ENCODE results near the gene SLC7A5.

Gene SLC7A5

DNA sequence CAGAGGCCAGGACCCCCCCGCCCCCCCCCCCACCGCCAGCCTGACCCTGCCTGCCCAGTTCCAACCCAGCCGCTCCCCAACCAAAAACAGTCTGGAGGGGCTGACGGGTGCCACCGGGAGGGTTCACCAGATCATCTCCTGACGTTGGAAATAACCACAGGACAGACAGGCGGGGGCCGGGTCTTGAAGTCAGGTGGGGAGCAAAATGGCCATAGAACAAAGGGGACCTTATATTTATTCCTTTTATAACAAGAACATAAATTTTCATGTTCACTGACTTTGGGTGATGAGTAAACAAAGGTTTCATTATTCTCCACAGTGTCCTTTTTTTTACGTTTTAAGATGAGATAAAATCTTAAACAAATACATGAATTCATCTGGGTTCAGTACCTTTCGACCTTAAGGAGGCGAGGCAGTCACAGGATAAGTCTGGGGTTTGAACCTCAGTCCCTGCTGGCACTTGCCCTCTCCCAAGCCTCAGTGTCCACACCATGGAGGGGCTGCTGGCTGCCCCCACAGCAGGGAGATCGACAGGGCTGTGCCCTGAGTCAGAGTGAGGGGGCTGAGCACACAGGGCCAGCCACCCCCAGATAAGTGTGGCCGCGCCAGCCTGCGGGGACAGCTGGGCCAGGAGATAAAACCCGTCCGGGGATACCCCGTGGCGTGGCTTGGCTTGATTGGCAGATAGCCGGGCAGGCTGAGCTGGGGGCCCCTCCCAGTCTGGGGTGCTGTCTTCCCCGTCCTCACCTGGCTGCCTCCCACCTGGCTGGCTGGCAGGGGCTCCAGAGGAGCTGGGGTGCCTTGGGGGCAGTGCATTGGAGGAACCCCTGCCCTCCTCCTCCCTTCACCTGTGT is 15.0 kb downstream of the SLC7A5 start:
- in situ Hi-C loops (cut with HindIII; ENCODE audit: low pct_ligation_motif_present, low sequenced_read_pairs), result no loop called here
- TF ChIP-seq, protein P1, sequence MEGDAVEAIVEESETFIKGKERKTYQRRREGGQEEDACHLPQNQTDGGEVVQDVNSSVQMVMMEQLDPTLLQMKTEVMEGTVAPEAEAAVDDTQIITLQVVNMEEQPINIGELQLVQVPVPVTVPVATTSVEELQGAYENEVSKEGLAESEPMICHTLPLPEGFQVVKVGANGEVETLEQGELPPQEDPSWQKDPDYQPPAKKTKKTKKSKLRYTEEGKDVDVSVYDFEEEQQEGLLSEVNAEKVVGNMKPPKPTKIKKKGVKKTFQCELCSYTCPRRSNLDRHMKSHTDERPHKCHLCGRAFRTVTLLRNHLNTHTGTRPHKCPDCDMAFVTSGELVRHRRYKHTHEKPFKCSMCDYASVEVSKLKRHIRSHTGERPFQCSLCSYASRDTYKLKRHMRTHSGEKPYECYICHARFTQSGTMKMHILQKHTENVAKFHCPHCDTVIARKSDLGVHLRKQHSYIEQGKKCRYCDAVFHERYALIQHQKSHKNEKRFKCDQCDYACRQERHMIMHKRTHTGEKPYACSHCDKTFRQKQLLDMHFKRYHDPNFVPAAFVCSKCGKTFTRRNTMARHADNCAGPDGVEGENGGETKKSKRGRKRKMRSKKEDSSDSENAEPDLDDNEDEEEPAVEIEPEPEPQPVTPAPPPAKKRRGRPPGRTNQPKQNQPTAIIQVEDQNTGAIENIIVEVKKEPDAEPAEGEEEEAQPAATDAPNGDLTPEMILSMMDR (IDR thresholded peaks at IDR 0.05; ENCODE audit: low read depth, low read length, missing control alignments), result no peak
- Histone ChIP-seq H3K27me3 (replicated peaks) (no peaks in the 10 kb centered on the region), H3K36me3 (replicated peaks) (peaks cover 69% of the 10 kb centered on the region), H3K27ac (peak overlapping the region; percentile 67), H3K4me3 (ENCODE audit: low read depth, low read length) (no peak overlapping the region)
- no peak for DNase-seq

DNA sequence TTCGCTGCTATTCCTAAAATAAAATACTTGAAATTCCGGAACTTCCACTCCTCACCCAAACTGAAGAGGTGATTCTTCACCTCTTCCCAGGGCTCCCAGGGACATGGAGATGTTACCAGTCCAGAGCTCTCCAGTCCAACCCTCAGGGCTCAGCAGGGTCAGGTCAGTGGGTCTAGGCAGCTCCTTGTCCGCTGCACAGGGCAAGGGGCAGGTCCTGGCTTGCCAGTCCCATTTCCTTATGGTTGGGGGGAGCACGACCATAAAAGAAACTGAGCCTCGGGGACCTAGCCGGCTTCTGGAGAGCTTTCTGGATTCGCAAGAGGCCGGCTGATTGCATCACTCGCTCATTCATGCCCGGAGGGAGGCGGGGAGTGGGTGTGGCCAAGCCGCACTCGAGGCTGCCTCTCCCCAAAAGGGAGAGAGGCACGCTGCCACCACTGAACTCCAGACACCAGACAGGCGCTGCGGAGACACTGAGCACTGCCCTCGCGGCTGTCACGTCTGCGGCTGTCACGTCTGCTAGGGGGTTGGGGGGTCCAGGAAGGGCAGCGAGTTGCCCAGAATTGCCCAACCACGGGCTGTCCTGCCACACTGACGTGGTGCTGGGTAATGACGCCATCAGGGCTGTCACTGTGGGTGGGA is 15.8 kb downstream of the SLC7A5 start:
- in situ Hi-C loops (cut with HindIII; ENCODE audit: low pct_ligation_motif_present, low sequenced_read_pairs), result no loop called here
- DNase-seq, result peak; percentile 83
- peak overlapping the region; percentile 67 for H3K27ac ChIP-seq
- TF ChIP-seq, protein P1 (IDR thresholded peaks at IDR 0.05; ENCODE audit: low read depth, low read length, missing control alignments), result no peak
- peak overlapping the region; percentile 40 for H3K4me3 ChIP-seq (ENCODE audit: low read depth, low read length)
- peaks cover 71% of the 10 kb centered on the region for H3K36me3 ChIP-seq (replicated peaks)
- no peaks in the 10 kb centered on the region for H3K27me3 ChIP-seq (replicated peaks)

DNA sequence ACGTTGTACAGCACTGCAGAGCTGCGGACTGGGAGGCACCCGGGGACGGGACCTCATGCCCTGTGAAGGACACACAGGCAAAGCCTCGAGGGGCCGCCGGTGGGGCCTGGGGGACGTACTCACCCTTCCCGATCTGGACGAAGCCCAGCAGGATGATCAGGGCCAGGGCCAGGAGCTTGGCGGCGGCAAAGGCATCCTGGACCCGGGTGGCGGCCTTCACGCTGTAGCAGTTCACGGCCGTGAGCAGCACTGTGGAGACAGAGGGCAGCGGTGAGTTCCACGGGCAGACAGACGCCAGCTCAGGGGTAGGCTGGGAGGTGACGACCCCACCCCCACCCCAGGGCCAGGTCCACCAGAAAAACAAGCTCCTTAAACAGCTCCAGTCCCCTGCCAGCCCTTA is 17.7 kb downstream of the SLC7A5 start:
- H3K27ac ChIP-seq, result no peak overlapping the region
- no peak for DNase-seq
- H3K27me3 ChIP-seq (replicated peaks), result no peaks in the 10 kb centered on the region
- in situ Hi-C loops (cut with HindIII; ENCODE audit: low pct_ligation_motif_present, low sequenced_read_pairs), result no loop called here
- H3K4me3 ChIP-seq (ENCODE audit: low read depth, low read length), result no peak overlapping the region
- TF ChIP-seq, protein P1 (IDR thresholded peaks at IDR 0.05; ENCODE audit: low read depth, low read length, missing control alignments), result no peak
- peaks cover 71% of the 10 kb centered on the region for H3K36me3 ChIP-seq (replicated peaks)

DNA sequence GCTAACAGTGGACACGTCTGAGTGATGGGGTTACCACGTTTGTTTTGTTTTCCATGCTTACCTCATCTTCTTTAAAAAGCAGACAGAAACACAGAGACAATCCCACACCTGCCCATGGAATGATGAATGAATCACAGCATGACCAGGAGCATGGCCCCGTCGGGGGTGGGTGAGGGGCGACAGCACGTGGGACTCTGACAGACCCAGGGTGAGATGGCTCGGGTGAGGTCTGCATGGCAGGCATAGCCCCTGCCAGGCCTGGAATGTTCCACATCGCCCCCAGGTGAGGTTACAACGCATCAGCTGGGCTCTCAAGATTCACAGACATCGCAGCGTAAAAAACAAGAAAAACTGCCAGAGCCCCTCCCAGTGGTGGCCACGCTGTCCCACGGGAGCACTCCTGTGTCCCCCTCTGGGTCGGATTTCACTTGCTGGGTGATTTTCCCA is 18.1 kb downstream of the SLC7A5 start:
- Histone ChIP-seq H3K27me3 (replicated peaks) (no peaks in the 10 kb centered on the region), H3K27ac (no peak overlapping the region), H3K4me3 (ENCODE audit: low read depth, low read length) (no peak overlapping the region), H3K36me3 (replicated peaks) (peaks cover 69% of the 10 kb centered on the region)
- in situ Hi-C loops (cut with HindIII; ENCODE audit: low pct_ligation_motif_present, low sequenced_read_pairs), result no loop called here
- TF ChIP-seq, protein P1 (IDR thresholded peaks at IDR 0.05; ENCODE audit: low read depth, low read length, missing control alignments), result no peak
- no peak for DNase-seq

DNA sequence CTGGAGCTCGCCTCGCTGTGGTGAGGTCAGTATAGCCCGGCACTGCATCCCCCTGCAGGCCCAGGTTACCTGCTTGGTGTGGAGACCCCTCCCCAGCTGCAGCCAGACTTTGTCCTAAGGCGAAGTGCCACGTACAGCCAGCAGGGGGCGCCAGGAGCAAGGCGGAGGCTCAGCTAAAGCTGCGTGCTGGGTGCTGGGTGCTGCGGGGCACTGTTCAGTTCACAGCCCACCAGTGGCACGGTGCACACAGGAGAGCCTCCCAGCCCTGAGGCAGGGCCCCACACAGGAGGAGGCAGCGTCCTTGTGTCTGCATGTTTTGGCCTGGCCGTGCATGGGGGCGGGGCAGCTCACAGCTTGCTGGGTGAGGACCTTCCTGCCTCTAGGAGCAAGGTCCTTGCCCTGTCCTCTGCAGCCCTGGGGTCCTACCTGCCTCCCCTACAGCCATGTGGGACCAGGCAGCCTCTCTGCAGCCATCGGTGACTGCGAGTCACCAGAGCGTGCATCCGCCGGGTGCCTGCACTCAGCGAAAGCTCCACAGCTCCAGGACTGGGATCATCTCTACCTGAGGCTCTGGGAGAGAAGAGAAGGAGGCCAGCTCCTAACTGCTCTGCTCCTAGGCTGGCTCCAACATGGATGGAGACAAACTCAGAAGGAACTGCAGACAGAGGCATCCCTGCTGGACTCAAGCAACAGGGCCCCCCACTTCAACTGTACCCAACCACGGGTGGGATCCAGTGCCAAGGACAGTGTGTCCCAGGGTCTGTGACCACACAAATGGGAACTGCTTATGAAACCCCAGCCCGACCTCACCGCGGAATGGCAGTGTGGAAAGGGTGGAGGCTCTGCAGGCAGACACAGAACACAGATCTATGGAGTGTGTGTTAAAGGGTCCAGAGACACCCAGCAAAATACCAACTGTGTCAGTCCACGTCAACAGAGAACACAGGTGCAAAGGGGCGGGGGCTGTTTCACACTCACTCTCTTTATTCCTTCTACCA is 19.0 kb downstream of the SLC7A5 start:
- no peak for DNase-seq
- no peak overlapping the region for H3K27ac ChIP-seq
- no peak overlapping the region for H3K4me3 ChIP-seq (ENCODE audit: low read depth, low read length)
- TF ChIP-seq, protein P1 (IDR thresholded peaks at IDR 0.05; ENCODE audit: low read depth, low read length, missing control alignments), result peak; percentile 98
- H3K27me3 ChIP-seq (replicated peaks), result no peaks in the 10 kb centered on the region
- in situ Hi-C loops (cut with HindIII; ENCODE audit: low pct_ligation_motif_present, low sequenced_read_pairs), result no loop called here
- H3K36me3 ChIP-seq (replicated peaks), result peaks cover 68% of the 10 kb centered on the region

All from brain microvascular endothelial cell (primary cell).